GM21390 (cell line): Measurements from ENCODE around the gene MSI2.

ENCODE experiments used
- ATAC-seq: cut with Tn5 transposase; IDR thresholded peaks from one replicate; pipeline ENCODE4 v1.9.1; 2021; ENCODE audit not compliant: unreplicated experiment

Gene MSI2

GRCh38 chr17:57313097-57313835 lies 56.9 kb downstream of the MSI2 start:
- ATAC-seq, result no peak

GRCh38 chr17:57315061-57316015 lies 59.0 kb downstream of the MSI2 start:
- no peak for ATAC-seq

- ATAC-seq, result no peak
Observed at GRCh38 chr17:57316361-57316760, 60.0 kb downstream of the MSI2 start.

GRCh38 chr17:57317079-57317478 lies 60.8 kb downstream of the MSI2 start:
- no peak for ATAC-seq

- no peak for ATAC-seq
Observed at GRCh38 chr17:57318913-57319312, 62.6 kb downstream of the MSI2 start.

- ATAC-seq, result no peak
Observed at GRCh38 chr17:57319806-57320205, 63.5 kb downstream of the MSI2 start.

GRCh38 chr17:57323391-57323790 lies 67.1 kb downstream of the MSI2 start:
- ATAC-seq, result no peak

- ATAC-seq, result no peak
Observed at GRCh38 chr17:57324060-57324459, 67.7 kb downstream of the MSI2 start.

GRCh38 chr17:57324631-57325030 lies 68.3 kb downstream of the MSI2 start:
- ATAC-seq, result no peak

GRCh38 chr17:57326336-57326735 lies 70.0 kb downstream of the MSI2 start:
- ATAC-seq, result no peak

GRCh38 chr17:57326764-57327163 lies 70.4 kb downstream of the MSI2 start:
- no peak for ATAC-seq

GRCh38 chr17:57327176-57327970 lies 71.0 kb downstream of the MSI2 start:
- no peak for ATAC-seq

- ATAC-seq, result no peak
Observed at GRCh38 chr17:57328109-57328882, 72.0 kb downstream of the MSI2 start.

- ATAC-seq, result no peak
Observed at GRCh38 chr17:57329380-57330214, 73.3 kb downstream of the MSI2 start.

- ATAC-seq, result no peak
Observed at GRCh38 chr17:57330587-57330986, 74.3 kb downstream of the MSI2 start.

GRCh38 chr17:57331423-57331822 lies 75.1 kb downstream of the MSI2 start:
- no peak for ATAC-seq

GRCh38 chr17:57332501-57332900 lies 76.2 kb downstream of the MSI2 start:
- no peak for ATAC-seq

- ATAC-seq, result no peak
Observed at GRCh38 chr17:57335195-57335792, 79.0 kb downstream of the MSI2 start.

- ATAC-seq, result no peak
Observed at GRCh38 chr17:57337390-57337789, 81.1 kb downstream of the MSI2 start.
